Measurements from ENCODE around the gene POLR1C. TPM values are rescaled to one million over a fixed set of nuclear protein-coding genes. Genes with fewer than 3 reads are reported as not detected.

POLR1C gene
- total and polyA plus RNA-seq, 4 donors: 10.8 to 24.3 (median 19.0) TPM

DNA sequence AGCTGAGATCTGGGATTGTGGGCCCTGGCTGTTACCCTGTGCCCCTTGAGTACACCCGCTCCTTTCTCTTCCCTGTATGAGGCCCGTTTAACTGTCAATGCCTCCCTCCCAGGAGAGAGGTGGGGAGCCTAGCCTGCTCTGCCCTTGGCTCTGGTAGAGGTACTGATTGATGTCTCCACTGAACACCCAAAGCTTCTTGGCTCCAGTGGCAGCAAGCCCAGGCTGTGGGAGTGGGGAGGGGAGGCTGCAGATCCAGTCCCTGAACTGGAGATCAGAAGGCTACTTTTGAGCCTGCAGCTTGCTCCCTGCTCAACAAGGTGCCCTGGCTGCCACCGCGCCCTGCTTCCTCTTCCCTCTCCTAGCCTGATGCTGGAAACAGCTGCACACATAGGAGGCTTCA is 14.2 kb upstream of the POLR1C start:
- DNase-seq (ENCODE audit: low spot score): no peak

More for the DNA sequence above, 14.2 kb upstream of the POLR1C start:
- no peak overlapping the region for H3K4me3 ChIP-seq (ENCODE audit: low read depth in 1 of 3, low read length in 3 of 3)
- 95% methylated on average over 4 of the region's 4 CpGs for WGBS
- no peaks in the 10 kb centered on the region for H3K27me3 ChIP-seq (ENCODE audit: control insufficient read depth in 4 of 4, insufficient read depth in 4 of 4, low read length in 3 of 4)
- H3K9me3 ChIP-seq (ENCODE audit: control insufficient read depth in 4 of 4, low read length in 3 of 4): no peaks in the 10 kb centered on the region
- no peak overlapping the region for H3K9ac ChIP-seq (ENCODE audit: low read depth in 1 of 2, low read length in 2 of 2)
- H3K4me1 ChIP-seq (ENCODE audit: control insufficient read depth in 4 of 4, insufficient read depth in 4 of 4, low read length in 3 of 4): peaks cover 5 to 22% (median 17%) of the 10 kb centered on the region in 4 donors
- TF ChIP-seq JUND (IDR thresholded peaks at IDR 0.05) (no peak), SP1 (IDR thresholded peaks at IDR 0.05) (no peak), HNF4A (conservative IDR thresholded peaks at IDR 0.05) (no peak), YY1 (IDR thresholded peaks at IDR 0.05) (no peak), CTCF (IDR thresholded peaks at IDR 0.05; ENCODE audit: low read depth, low read length, missing input control) (no peak), RAD21 (IDR thresholded peaks at IDR 0.05) (no peak), REST (IDR thresholded peaks at IDR 0.05) (no peak), ZBTB33 (IDR thresholded peaks at IDR 0.05) (no peak), TAF1 (conservative IDR thresholded peaks at IDR 0.05) (no peak), RXRA (IDR thresholded peaks at IDR 0.05) (no peak), HNF4G (IDR thresholded peaks at IDR 0.05) (no peak), GABPA (IDR thresholded peaks at IDR 0.05 in 1 of 2, conservative IDR thresholded peaks at IDR 0.05 in 1 of 2) (no peak)
- TF ChIP-seq, protein P1, sequence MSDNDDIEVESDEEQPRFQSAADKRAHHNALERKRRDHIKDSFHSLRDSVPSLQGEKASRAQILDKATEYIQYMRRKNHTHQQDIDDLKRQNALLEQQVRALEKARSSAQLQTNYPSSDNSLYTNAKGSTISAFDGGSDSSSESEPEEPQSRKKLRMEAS (IDR thresholded peaks at IDR 0.05): no peak
- TF ChIP-seq, protein P2, sequence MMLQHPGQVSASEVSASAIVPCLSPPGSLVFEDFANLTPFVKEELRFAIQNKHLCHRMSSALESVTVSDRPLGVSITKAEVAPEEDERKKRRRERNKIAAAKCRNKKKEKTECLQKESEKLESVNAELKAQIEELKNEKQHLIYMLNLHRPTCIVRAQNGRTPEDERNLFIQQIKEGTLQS (IDR thresholded peaks at IDR 0.05): no peak
- peaks cover 7 to 59% (median 31%) of the 10 kb centered on the region in 4 donors for H3K36me3 ChIP-seq (ENCODE audit: control insufficient read depth in 4 of 4, insufficient read depth in 3 of 4, low read depth in 1 of 4, low read length in 3 of 4)
- H3K27ac ChIP-seq (ENCODE audit: low read depth in 1 of 2, low read length in 2 of 2): no peak overlapping the region

Measured in liver (tissue), 9 donors.